Measurements from ENCODE around the gene SERTAD3.
"Not testable (repeated sequence)": the region's sequence is repeated elsewhere in the genome, so short reads cannot be mapped to it uniquely, and the experiment has no call there.

SERTAD3 gene

GRCh38 chr19:40453943-40454342, 9.8 kb upstream of the SERTAD3 start:
- H3K4me3 ChIP-seq (ENCODE audit: low read length); H3K36me3 ChIP-seq (ENCODE audit: insufficient read depth, low read length); H3K9me3 ChIP-seq (replicated peaks; ENCODE audit: low read length); H3K27me3 ChIP-seq (ENCODE audit: control insufficient read depth, insufficient read depth, low read length); H3K9ac ChIP-seq (ENCODE audit: low read depth, low read length); H3K4me1 ChIP-seq (ENCODE audit: control insufficient read depth, insufficient read depth, low read length); H3K4me2 ChIP-seq (ENCODE audit: low read length): not testable (repeated sequence)

- Histone ChIP-seq H3K4me2 (ENCODE audit: low read length) (no peak overlapping the region), H3K9ac (ENCODE audit: low read depth, low read length) (no peak overlapping the region), H3K4me1 (ENCODE audit: control insufficient read depth, insufficient read depth, low read length) (no peaks in the 10 kb centered on the region), H3K4me3 (ENCODE audit: low read length) (no peak overlapping the region), H3K9me3 (replicated peaks; ENCODE audit: low read length) (no peaks in the 10 kb centered on the region), H3K36me3 (ENCODE audit: insufficient read depth, low read length) (peaks cover 6% of the 10 kb centered on the region), H3K27me3 (ENCODE audit: control insufficient read depth, insufficient read depth, low read length) (no peaks in the 10 kb centered on the region)
These were observed 9.1 kb upstream of the SERTAD3 start for GRCh38 chr19:40453151-40453735.

GRCh38 chr19:40452016-40452415, 7.9 kb upstream of the SERTAD3 start:
- H3K4me2 ChIP-seq (ENCODE audit: low read length), result no peak overlapping the region
- H3K9ac ChIP-seq (ENCODE audit: low read depth, low read length), result no peak overlapping the region
- H3K9me3 ChIP-seq (replicated peaks; ENCODE audit: low read length), result no peaks in the 10 kb centered on the region
- peaks cover 3% of the 10 kb centered on the region for H3K36me3 ChIP-seq (ENCODE audit: insufficient read depth, low read length)
- no peak overlapping the region for H3K4me3 ChIP-seq (ENCODE audit: low read length)
- no peaks in the 10 kb centered on the region for H3K4me1 ChIP-seq (ENCODE audit: control insufficient read depth, insufficient read depth, low read length)
- no peaks in the 10 kb centered on the region for H3K27me3 ChIP-seq (ENCODE audit: control insufficient read depth, insufficient read depth, low read length)

- Histone ChIP-seq H3K9me3 (replicated peaks; ENCODE audit: low read length) (no peaks in the 10 kb centered on the region), H3K4me3 (ENCODE audit: low read length) (no peak overlapping the region), H3K27me3 (ENCODE audit: control insufficient read depth, insufficient read depth, low read length) (no peaks in the 10 kb centered on the region), H3K4me2 (ENCODE audit: low read length) (no peak overlapping the region), H3K36me3 (ENCODE audit: insufficient read depth, low read length) (peaks cover 3% of the 10 kb centered on the region), H3K9ac (ENCODE audit: low read depth, low read length) (no peak overlapping the region), H3K4me1 (ENCODE audit: control insufficient read depth, insufficient read depth, low read length) (peaks cover 4% of the 10 kb centered on the region)
These were observed 6.5 kb upstream of the SERTAD3 start for GRCh38 chr19:40450664-40451063.

GRCh38 chr19:40449506-40449905, 5.4 kb upstream of the SERTAD3 start:
- no peak overlapping the region for H3K4me2 ChIP-seq (ENCODE audit: low read length)
- H3K9me3 ChIP-seq (replicated peaks; ENCODE audit: low read length), result no peaks in the 10 kb centered on the region
- H3K4me1 ChIP-seq (ENCODE audit: control insufficient read depth, insufficient read depth, low read length), result peaks cover 8% of the 10 kb centered on the region
- no peaks in the 10 kb centered on the region for H3K27me3 ChIP-seq (ENCODE audit: control insufficient read depth, insufficient read depth, low read length)
- peaks cover 3% of the 10 kb centered on the region for H3K36me3 ChIP-seq (ENCODE audit: insufficient read depth, low read length)
- H3K9ac ChIP-seq (ENCODE audit: low read depth, low read length), result no peak overlapping the region
- no peak overlapping the region for H3K4me3 ChIP-seq (ENCODE audit: low read length)

GRCh38 chr19:40446263-40446784, 2.2 kb upstream of the SERTAD3 start:
- H3K36me3 ChIP-seq (ENCODE audit: insufficient read depth, low read length), result peaks cover 18% of the 10 kb centered on the region
- H3K9me3 ChIP-seq (replicated peaks; ENCODE audit: low read length), result no peaks in the 10 kb centered on the region
- H3K27me3 ChIP-seq (ENCODE audit: control insufficient read depth, insufficient read depth, low read length), result no peaks in the 10 kb centered on the region
- H3K9ac ChIP-seq (ENCODE audit: low read depth, low read length), result no peak overlapping the region
- peaks cover 18% of the 10 kb centered on the region for H3K4me1 ChIP-seq (ENCODE audit: control insufficient read depth, insufficient read depth, low read length)
- no peak overlapping the region for H3K4me3 ChIP-seq (ENCODE audit: low read length)
- H3K4me2 ChIP-seq (ENCODE audit: low read length), result no peak overlapping the region

GRCh38 chr19:40445780-40446262, 1.7 kb upstream of the SERTAD3 start:
- Histone ChIP-seq H3K27me3 (ENCODE audit: control insufficient read depth, insufficient read depth, low read length) (no peaks in the 10 kb centered on the region), H3K4me2 (ENCODE audit: low read length) (no peak overlapping the region), H3K4me1 (ENCODE audit: control insufficient read depth, insufficient read depth, low read length) (peaks cover 18% of the 10 kb centered on the region), H3K9ac (ENCODE audit: low read depth, low read length) (no peak overlapping the region), H3K36me3 (ENCODE audit: insufficient read depth, low read length) (peaks cover 23% of the 10 kb centered on the region), H3K9me3 (replicated peaks; ENCODE audit: low read length) (no peaks in the 10 kb centered on the region), H3K4me3 (ENCODE audit: low read length) (no peak overlapping the region)

- Histone ChIP-seq H3K4me1 (ENCODE audit: control insufficient read depth, insufficient read depth, low read length) (peaks cover 18% of the 10 kb centered on the region), H3K4me3 (ENCODE audit: low read length) (peak overlapping the region; percentile 99), H3K4me2 (ENCODE audit: low read length) (peak overlapping the region; percentile 92), H3K27me3 (ENCODE audit: control insufficient read depth, insufficient read depth, low read length) (no peaks in the 10 kb centered on the region), H3K36me3 (ENCODE audit: insufficient read depth, low read length) (peaks cover 32% of the 10 kb centered on the region), H3K9me3 (replicated peaks; ENCODE audit: low read length) (no peaks in the 10 kb centered on the region), H3K9ac (ENCODE audit: low read depth, low read length) (peak overlapping the region; percentile 99)
These were observed 734 bp upstream of the SERTAD3 start for GRCh38 chr19:40444825-40445312.

GRCh38 chr19:40443131-40443999, 770 bp downstream of the SERTAD3 start:
- no peaks in the 10 kb centered on the region for H3K9me3 ChIP-seq (replicated peaks; ENCODE audit: low read length)
- H3K4me2 ChIP-seq (ENCODE audit: low read length), result peak overlapping the region; percentile 95

GRCh38 chr19:40442328-40443130, 1.6 kb downstream of the SERTAD3 start:
- no peaks in the 10 kb centered on the region for H3K9me3 ChIP-seq (replicated peaks; ENCODE audit: low read length)
- no peaks in the 10 kb centered on the region for H3K27me3 ChIP-seq (ENCODE audit: control insufficient read depth, insufficient read depth, low read length)
- peak overlapping the region; percentile 99 for H3K9ac ChIP-seq (ENCODE audit: low read depth, low read length)
- peak overlapping the region; percentile 99 for H3K4me3 ChIP-seq (ENCODE audit: low read length)
- H3K4me1 ChIP-seq (ENCODE audit: control insufficient read depth, insufficient read depth, low read length), result peaks cover 18% of the 10 kb centered on the region
- H3K36me3 ChIP-seq (ENCODE audit: insufficient read depth, low read length), result peaks cover 28% of the 10 kb centered on the region
- peak overlapping the region; percentile 95 for H3K4me2 ChIP-seq (ENCODE audit: low read length)

More at GRCh38 chr19:40443131-40443999, 770 bp downstream of the SERTAD3 start:
- H3K36me3 ChIP-seq (ENCODE audit: insufficient read depth, low read length), result peaks cover 28% of the 10 kb centered on the region
- H3K9ac ChIP-seq (ENCODE audit: low read depth, low read length), result peak overlapping the region; percentile 99
- no peaks in the 10 kb centered on the region for H3K27me3 ChIP-seq (ENCODE audit: control insufficient read depth, insufficient read depth, low read length)
- H3K4me1 ChIP-seq (ENCODE audit: control insufficient read depth, insufficient read depth, low read length), result peaks cover 18% of the 10 kb centered on the region
- peak overlapping the region; percentile 99 for H3K4me3 ChIP-seq (ENCODE audit: low read length)

- Histone ChIP-seq H3K4me3 (ENCODE audit: low read length) (peak overlapping the region; percentile 99), H3K9ac (ENCODE audit: low read depth, low read length) (peak overlapping the region; percentile 99), H3K27me3 (ENCODE audit: control insufficient read depth, insufficient read depth, low read length) (no peaks in the 10 kb centered on the region), H3K36me3 (ENCODE audit: insufficient read depth, low read length) (peaks cover 28% of the 10 kb centered on the region), H3K4me1 (ENCODE audit: control insufficient read depth, insufficient read depth, low read length) (peaks cover 18% of the 10 kb centered on the region), H3K9me3 (replicated peaks; ENCODE audit: low read length) (no peaks in the 10 kb centered on the region), H3K4me2 (ENCODE audit: low read length) (peak overlapping the region; percentile 95)
These were observed 2.3 kb downstream of the SERTAD3 start for GRCh38 chr19:40441719-40442253.

Measured in skeletal muscle satellite cell (primary cell).